GM23338 (cell line): ENCODE results near the gene GFPT2. TPM values are rescaled to one million over a fixed set of nuclear protein-coding genes. Genes with fewer than 3 reads are reported as not detected.

Experiments used
- ATAC-seq: fragments of 200-7000 bp; cut with Tn5 transposase; 3 replicates; pipeline ENCODE4 v1.9.1; 2020
- DNase-seq: peaks from one replicate; pipeline ENCODE4 v3.0.0-alpha.2; 2015; ENCODE audit warnings: low spot score
- H2AFZ ChIP-seq: fragments of 200-600 bp; sonication (generic); 2 replicates; pipeline ENCODE4 v1.8.0; 2016; ENCODE audit warnings: antibody characterized with exemption, mild to moderate bottlenecking, moderate library complexity
- H3F3A ChIP-seq: fragments of 200-600 bp; sonication (generic); replicated peaks from 2 replicates; pipeline ENCODE4 v1.8.0; 2017; ENCODE audit warnings: antibody characterized with exemption, mixed run types, low read depth
- H3K27ac ChIP-seq: fragments of 200-600 bp; sonication (generic); 2 replicates; pipeline ENCODE4 v1.6.1; 2016; ENCODE audit warnings: low read depth
- H3K27me3 ChIP-seq: fragments of 200-600 bp; sonication (generic); 2 replicates; pipeline ENCODE4 v1.8.0; 2016; ENCODE audit warnings: mild to moderate bottlenecking, mixed run types, moderate library complexity; ENCODE audit not compliant: insufficient read depth
- H3K36me3 ChIP-seq: fragments of 200-600 bp; sonication (generic); 2 replicates; pipeline ENCODE4 v1.8.0; 2016; ENCODE audit warnings: mild to moderate bottlenecking; ENCODE audit not compliant: insufficient read depth
- H3K4me1 ChIP-seq: fragments of 200-600 bp; sonication (generic); 2 replicates; pipeline ENCODE4 v1.8.0; 2016; ENCODE audit warnings: mild to moderate bottlenecking, moderate library complexity; ENCODE audit not compliant: insufficient read depth
- H3K4me2 ChIP-seq: fragments of 200-600 bp; sonication (generic); 2 replicates; pipeline ENCODE4 v1.7.1; 2017; ENCODE audit warnings: mixed run types
- H3K4me3 ChIP-seq: fragments of 200-600 bp; sonication (generic); 2 replicates; pipeline ENCODE4 v1.6.1; 2016; ENCODE audit warnings: mixed run types
- H3K79me2 ChIP-seq: fragments of 200-600 bp; sonication (generic); replicated peaks from 2 replicates; pipeline ENCODE4 v1.8.0; 2017; ENCODE audit warnings: mild to moderate bottlenecking; ENCODE audit not compliant: insufficient read depth
- H3K9me2 ChIP-seq: fragments of 200-600 bp; sonication (generic); 2 replicates; pipeline ENCODE4 v1.8.0; 2017; ENCODE audit not compliant: insufficient read depth
- H4K20me1 ChIP-seq: fragments of 200-600 bp; sonication (generic); replicated peaks from 2 replicates; pipeline ENCODE4 v1.8.0; 2017; ENCODE audit warnings: mild to moderate bottlenecking; ENCODE audit not compliant: insufficient read depth
- H3K27ac Mint-ChIP-seq: 2 replicates; pipeline ENCODE4 v1.8.0; 2020; ENCODE audit warnings: inconsistent platforms, mild to moderate bottlenecking, moderate library complexity, mixed read lengths
- H3K27me3 Mint-ChIP-seq: 3 replicates; pipeline ENCODE4 v1.8.0; 2022; ENCODE audit warnings: low read depth, mild to moderate bottlenecking, moderate library complexity, mixed read lengths, inconsistent platforms; ENCODE audit not compliant: insufficient read depth, poor library complexity
- H3K36me3 Mint-ChIP-seq: 3 replicates; pipeline ENCODE4 v1.8.0; 2021; ENCODE audit warnings: low read depth, mild to moderate bottlenecking, inconsistent platforms, moderate library complexity, mixed read lengths
- H3K4me1 Mint-ChIP-seq: 3 replicates; pipeline ENCODE4 v1.8.0; 2020; ENCODE audit warnings: mild to moderate bottlenecking, inconsistent platforms, mixed read lengths
- H3K4me3 Mint-ChIP-seq: 3 replicates; pipeline ENCODE4 v1.8.0; 2021; ENCODE audit warnings: moderate library complexity, mild to moderate bottlenecking, inconsistent platforms, mixed read lengths
- H3K9me3 Mint-ChIP-seq: 3 replicates; pipeline ENCODE4 v1.8.0; 2020; ENCODE audit warnings: moderate library complexity, mild to moderate bottlenecking, inconsistent platforms, mixed read lengths
- CREB1 ChIP-seq: fragments of 250-450 bp; sonication (Bioruptor Pico); IDR thresholded peaks from 2 replicates; pipeline ENCODE4 v1.5.0; 2020; ENCODE audit warnings: low read depth, mild to moderate bottlenecking, moderate library complexity
- CTCF ChIP-seq, 2 experiments: fragments of 200-600 bp in 1 of 2; sonication (generic) in 1 of 2; conservative IDR thresholded peaks; 2 replicates each; pipeline versions ENCODE4 v1.5.1 to v1.6.1; 2016 to 2017; ENCODE audit warnings: antibody characterized with exemption in 2 of 2, low read depth in 2 of 2, mild to moderate bottlenecking in 2 of 2, moderate library complexity in 1 of 2
- ETS1 ChIP-seq: IDR thresholded peaks from 2 replicates; pipeline ENCODE4 v1.6.1; 2016; ENCODE audit warnings: antibody characterized with exemption
- EZH2 ChIP-seq: fragments of 200-600 bp; sonication (generic); IDR thresholded peaks from one replicate; pipeline ENCODE4 v1.8.0; 2017; ENCODE audit warnings: antibody characterized with exemption, mild to moderate bottlenecking, low read depth; ENCODE audit not compliant: unreplicated experiment
- EZH2phosphoT487 ChIP-seq: fragments of 200-600 bp; sonication (generic); IDR thresholded peaks from one replicate; pipeline ENCODE4 v1.8.1; 2018; ENCODE audit warnings: antibody characterized with exemption; ENCODE audit not compliant: unreplicated experiment
- JUNB ChIP-seq: IDR thresholded peaks from one replicate; pipeline ENCODE4 v1.6.1; 2016; ENCODE audit warnings: antibody characterized with exemption; ENCODE audit not compliant: unreplicated experiment
- NANOG ChIP-seq: IDR thresholded peaks from 2 replicates; pipeline ENCODE4 v1.6.1; 2016; ENCODE audit warnings: antibody characterized with exemption, borderline replicate concordance
- POLR2AphosphoS5 ChIP-seq: IDR thresholded peaks from 2 replicates; pipeline ENCODE4 v1.6.1; 2016; ENCODE audit warnings: antibody characterized with exemption, low read depth
- REST ChIP-seq: IDR thresholded peaks from one replicate; pipeline ENCODE4 v1.6.1; 2018; ENCODE audit warnings: antibody characterized with exemption; ENCODE audit not compliant: unreplicated experiment
- STAT1 ChIP-seq: IDR thresholded peaks from one replicate; pipeline ENCODE4 v1.6.1; 2016; ENCODE audit warnings: antibody characterized with exemption; ENCODE audit not compliant: unreplicated experiment
- ZNF114 ChIP-seq: fragments of 250-450 bp; sonication (Bioruptor Pico); IDR thresholded peaks from 2 replicates; pipeline ENCODE4 v1.5.0; 2020; ENCODE audit warnings: mild to moderate bottlenecking, moderate library complexity
- ZNF331 ChIP-seq: fragments of 250-450 bp; sonication (Bioruptor Pico); IDR thresholded peaks from 2 replicates; pipeline ENCODE4 v1.5.0; 2020; ENCODE audit warnings: low read depth, mild to moderate bottlenecking, moderate library complexity
- ZNF462 ChIP-seq: fragments of 250-450 bp; sonication (Bioruptor Pico); IDR thresholded peaks from 2 replicates; pipeline ENCODE4 v1.5.0; 2020; ENCODE audit warnings: mild to moderate bottlenecking, moderate library complexity
- polyA plus RNA-seq: library from polyadenylated mRNA; unstranded; fragments of >200 nt; fragmentation: Nextera tagmentation; extraction: Ambion mirVana; gene quantifications from 2 replicates; pipeline ENCODE4 v1.2.1, GENCODE V29; 2016
- total RNA-seq: library from RNA; depleted of rRNA; stranded (reverse); fragments of >200 nt; shearing (Covaris generic); gene quantifications from 2 replicates; pipeline ENCODE4 v1.2.3, GENCODE V29; 2014

The GFPT2 gene
- total and polyA plus RNA-seq, 2 experiments from 2014 or later = 82.6 to 120 TPM

GRCh38 chr5:180400416-180400815 lies 47.3 kb upstream of the GFPT2 start:
- H3K36me3 Mint-ChIP-seq = peaks cover 2% of the 10 kb centered on the region; the same call in 1 of the 3 replicates
- H3K4me3 Mint-ChIP-seq = no peak overlapping the region
- Histone ChIP-seq H3K79me2 (no peaks in the 10 kb centered on the region), H3K9me2 (no peaks in the 10 kb centered on the region), H2AFZ (no peak overlapping the region), H3K4me2 (no peak overlapping the region), H3K4me1 (no peaks in the 10 kb centered on the region), H3K4me3 (no peak overlapping the region), H4K20me1 (no peaks in the 10 kb centered on the region), H3K27me3 (no peaks in the 10 kb centered on the region), H3K36me3 (no peaks in the 10 kb centered on the region), H3F3A (no peaks in the 10 kb centered on the region), H3K27ac (no peak overlapping the region)
- no peak for DNase-seq
- H3K9me3 Mint-ChIP-seq = peaks cover 15% of the 10 kb centered on the region; the same call in 2 of the 3 replicates
- TF ChIP-seq ETS1 = no peak
- TF ChIP-seq EZH2phosphoT487 = no peak
- TF ChIP-seq NANOG = no peak
- TF ChIP-seq POLR2AphosphoS5 = no peak
- no peak for TF ChIP-seq REST
- TF ChIP-seq EZH2 = no peak
- no peak for TF ChIP-seq ZNF331
- no peak for TF ChIP-seq ZNF114 (CRISPR knock-in tag)
- TF ChIP-seq JUNB = no peak
- no peak for TF ChIP-seq ZNF462
- TF ChIP-seq STAT1 = no peak
- no peak for TF ChIP-seq CREB1 (CRISPR knock-in tag)
- no peak for TF ChIP-seq CTCF (conservative IDR thresholded peaks at IDR 0.05; ENCODE audit: low read depth in 2 of 2)
- no peaks in the 10 kb centered on the region for H3K4me1 Mint-ChIP-seq
- peaks cover 8% of the 10 kb centered on the region for H3K27me3 Mint-ChIP-seq
- H3K27ac Mint-ChIP-seq = no peak overlapping the region
- ATAC-seq = no peak
